ENCODE data around the gene TMEM198. TPM values are rescaled to one million over a fixed set of nuclear protein-coding genes. Genes with fewer than 3 reads are reported as not detected.

TMEM198 gene
- total and polyA plus RNA-seq, 9 of the 15 experiments (the other 6 are each of a cell fraction or from before 2014, with no cell fraction given) = 0.03 to 3.8 (median 1.0) TPM

DNA sequence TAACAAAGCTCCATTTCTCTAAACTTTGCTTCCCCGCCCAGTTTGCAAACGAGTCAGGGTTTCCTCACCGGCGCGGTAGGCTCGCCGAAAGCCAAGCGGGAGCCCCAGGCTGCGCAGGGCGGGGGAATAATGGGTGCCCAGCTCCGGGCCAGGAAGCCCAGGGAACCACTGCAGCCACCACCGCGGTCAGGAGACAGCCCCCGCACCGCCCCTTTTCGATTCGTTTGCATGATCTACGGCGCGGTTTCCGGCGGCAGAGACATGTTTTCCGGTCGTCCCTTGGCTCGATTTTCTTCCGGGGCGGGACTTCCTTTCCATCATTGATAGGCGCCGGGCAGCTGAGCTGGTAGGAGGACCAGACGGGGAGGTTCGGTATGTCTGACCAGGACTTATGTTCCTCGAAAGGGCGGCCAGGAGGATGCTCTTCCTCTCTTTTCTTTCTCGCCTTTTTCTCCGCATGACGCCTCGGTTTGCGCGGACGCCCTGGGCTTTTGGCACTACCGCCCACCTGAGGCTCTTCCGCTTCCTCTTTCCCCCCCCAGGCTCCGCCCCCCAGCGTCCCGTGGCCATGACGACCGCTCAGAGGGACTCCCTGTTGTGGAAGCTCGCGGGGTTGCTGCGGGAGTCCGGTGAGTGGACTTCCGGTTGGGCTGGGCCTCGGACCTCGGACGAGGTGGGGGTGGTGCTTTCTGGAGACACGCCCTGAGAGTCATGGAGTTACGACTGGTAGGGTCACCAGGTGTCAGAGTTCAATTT, 53.9 kb downstream of the TMEM198 start, which contains the start of gene STK11IP (continued):
- TF ChIP-seq, protein P1, sequence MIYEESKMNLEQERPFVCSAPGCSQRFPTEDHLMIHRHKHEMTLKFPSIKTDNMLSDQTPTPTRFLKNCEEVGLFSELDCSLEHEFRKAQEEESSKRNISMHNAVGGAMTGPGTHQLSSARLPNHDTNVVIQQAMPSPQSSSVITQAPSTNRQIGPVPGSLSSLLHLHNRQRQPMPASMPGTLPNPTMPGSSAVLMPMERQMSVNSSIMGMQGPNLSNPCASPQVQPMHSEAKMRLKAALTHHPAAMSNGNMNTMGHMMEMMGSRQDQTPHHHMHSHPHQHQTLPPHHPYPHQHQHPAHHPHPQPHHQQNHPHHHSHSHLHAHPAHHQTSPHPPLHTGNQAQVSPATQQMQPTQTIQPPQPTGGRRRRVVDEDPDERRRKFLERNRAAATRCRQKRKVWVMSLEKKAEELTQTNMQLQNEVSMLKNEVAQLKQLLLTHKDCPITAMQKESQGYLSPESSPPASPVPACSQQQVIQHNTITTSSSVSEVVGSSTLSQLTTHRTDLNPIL (CRISPR knock-in tag; IDR thresholded peaks at IDR 0.05) = no peak
- TF ChIP-seq MAFG (tag; conservative IDR thresholded peaks at IDR 0.05) (no peak), CCNT2 (IDR thresholded peaks at IDR 0.05; ENCODE audit: borderline replicate concordance, extremely low read depth, insufficient read length, low read depth, low read length) (no peak), CBFA2T3 (IDR thresholded peaks at IDR 0.05) (no peak), ZNF146 (CRISPR knock-in tag; IDR thresholded peaks at IDR 0.05; ENCODE audit: unreplicated experiment) (no peak), KLF16 (IDR thresholded peaks at IDR 0.05) (no peak), ZNF444 (CRISPR knock-in tag; IDR thresholded peaks at IDR 0.05) (no peak), ETS2 (tag; IDR thresholded peaks at IDR 0.05; ENCODE audit: borderline replicate concordance, poor library complexity, severe bottlenecking) (no peak), SMARCA4 (IDR thresholded peaks at IDR 0.05) (no peak)
- TF ChIP-seq, protein P2, sequence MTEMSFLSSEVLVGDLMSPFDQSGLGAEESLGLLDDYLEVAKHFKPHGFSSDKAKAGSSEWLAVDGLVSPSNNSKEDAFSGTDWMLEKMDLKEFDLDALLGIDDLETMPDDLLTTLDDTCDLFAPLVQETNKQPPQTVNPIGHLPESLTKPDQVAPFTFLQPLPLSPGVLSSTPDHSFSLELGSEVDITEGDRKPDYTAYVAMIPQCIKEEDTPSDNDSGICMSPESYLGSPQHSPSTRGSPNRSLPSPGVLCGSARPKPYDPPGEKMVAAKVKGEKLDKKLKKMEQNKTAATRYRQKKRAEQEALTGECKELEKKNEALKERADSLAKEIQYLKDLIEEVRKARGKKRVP (CRISPR knock-in tag; IDR thresholded peaks at IDR 0.05) = no peak
- TF ChIP-seq, protein P3, sequence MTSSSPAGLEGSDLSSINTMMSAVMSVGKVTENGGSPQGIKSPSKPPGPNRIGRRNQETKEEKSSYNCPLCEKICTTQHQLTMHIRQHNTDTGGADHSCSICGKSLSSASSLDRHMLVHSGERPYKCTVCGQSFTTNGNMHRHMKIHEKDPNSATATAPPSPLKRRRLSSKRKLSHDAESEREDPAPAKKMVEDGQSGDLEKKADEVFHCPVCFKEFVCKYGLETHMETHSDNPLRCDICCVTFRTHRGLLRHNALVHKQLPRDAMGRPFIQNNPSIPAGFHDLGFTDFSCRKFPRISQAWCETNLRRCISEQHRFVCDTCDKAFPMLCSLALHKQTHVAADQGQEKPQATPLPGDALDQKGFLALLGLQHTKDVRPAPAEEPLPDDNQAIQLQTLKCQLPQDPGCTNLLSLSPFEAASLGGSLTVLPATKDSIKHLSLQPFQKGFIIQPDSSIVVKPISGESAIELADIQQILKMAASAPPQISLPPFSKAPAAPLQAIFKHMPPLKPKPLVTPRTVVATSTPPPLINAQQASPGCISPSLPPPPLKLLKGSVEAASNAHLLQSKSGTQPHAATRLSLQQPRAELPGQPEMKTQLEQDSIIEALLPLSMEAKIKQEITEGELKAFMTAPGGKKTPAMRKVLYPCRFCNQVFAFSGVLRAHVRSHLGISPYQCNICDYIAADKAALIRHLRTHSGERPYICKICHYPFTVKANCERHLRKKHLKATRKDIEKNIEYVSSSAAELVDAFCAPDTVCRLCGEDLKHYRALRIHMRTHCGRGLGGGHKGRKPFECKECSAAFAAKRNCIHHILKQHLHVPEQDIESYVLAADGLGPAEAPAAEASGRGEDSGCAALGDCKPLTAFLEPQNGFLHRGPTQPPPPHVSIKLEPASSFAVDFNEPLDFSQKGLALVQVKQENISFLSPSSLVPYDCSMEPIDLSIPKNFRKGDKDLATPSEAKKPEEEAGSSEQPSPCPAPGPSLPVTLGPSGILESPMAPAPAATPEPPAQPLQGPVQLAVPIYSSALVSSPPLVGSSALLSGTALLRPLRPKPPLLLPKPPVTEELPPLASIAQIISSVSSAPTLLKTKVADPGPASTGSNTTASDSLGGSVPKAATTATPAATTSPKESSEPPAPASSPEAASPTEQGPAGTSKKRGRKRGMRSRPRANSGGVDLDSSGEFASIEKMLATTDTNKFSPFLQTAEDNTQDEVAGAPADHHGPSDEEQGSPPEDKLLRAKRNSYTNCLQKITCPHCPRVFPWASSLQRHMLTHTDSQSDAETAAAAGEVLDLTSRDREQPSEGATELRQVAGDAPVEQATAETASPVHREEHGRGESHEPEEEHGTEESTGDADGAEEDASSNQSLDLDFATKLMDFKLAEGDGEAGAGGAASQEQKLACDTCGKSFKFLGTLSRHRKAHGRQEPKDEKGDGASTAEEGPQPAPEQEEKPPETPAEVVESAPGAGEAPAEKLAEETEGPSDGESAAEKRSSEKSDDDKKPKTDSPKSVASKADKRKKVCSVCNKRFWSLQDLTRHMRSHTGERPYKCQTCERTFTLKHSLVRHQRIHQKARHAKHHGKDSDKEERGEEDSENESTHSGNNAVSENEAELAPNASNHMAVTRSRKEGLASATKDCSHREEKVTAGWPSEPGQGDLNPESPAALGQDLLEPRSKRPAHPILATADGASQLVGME (CRISPR knock-in tag; IDR thresholded peaks at IDR 0.05) = no peak
- TF ChIP-seq, protein P4, sequence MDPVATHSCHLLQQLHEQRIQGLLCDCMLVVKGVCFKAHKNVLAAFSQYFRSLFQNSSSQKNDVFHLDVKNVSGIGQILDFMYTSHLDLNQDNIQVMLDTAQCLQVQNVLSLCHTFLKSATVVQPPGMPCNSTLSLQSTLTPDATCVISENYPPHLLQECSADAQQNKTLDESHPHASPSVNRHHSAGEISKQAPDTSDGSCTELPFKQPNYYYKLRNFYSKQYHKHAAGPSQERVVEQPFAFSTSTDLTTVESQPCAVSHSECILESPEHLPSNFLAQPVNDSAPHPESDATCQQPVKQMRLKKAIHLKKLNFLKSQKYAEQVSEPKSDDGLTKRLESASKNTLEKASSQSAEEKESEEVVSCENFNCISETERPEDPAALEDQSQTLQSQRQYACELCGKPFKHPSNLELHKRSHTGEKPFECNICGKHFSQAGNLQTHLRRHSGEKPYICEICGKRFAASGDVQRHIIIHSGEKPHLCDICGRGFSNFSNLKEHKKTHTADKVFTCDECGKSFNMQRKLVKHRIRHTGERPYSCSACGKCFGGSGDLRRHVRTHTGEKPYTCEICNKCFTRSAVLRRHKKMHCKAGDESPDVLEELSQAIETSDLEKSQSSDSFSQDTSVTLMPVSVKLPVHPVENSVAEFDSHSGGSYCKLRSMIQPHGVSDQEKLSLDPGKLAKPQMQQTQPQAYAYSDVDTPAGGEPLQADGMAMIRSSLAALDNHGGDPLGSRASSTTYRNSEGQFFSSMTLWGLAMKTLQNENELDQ (CRISPR knock-in tag; IDR thresholded peaks at IDR 0.05; ENCODE audit: borderline replicate concordance) = no peak
- TF ChIP-seq, protein P5, sequence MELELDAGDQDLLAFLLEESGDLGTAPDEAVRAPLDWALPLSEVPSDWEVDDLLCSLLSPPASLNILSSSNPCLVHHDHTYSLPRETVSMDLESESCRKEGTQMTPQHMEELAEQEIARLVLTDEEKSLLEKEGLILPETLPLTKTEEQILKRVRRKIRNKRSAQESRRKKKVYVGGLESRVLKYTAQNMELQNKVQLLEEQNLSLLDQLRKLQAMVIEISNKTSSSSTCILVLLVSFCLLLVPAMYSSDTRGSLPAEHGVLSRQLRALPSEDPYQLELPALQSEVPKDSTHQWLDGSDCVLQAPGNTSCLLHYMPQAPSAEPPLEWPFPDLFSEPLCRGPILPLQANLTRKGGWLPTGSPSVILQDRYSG (tag; conservative IDR thresholded peaks at IDR 0.05; ENCODE audit: low read depth) = no peak
- TF ChIP-seq, protein P6, sequence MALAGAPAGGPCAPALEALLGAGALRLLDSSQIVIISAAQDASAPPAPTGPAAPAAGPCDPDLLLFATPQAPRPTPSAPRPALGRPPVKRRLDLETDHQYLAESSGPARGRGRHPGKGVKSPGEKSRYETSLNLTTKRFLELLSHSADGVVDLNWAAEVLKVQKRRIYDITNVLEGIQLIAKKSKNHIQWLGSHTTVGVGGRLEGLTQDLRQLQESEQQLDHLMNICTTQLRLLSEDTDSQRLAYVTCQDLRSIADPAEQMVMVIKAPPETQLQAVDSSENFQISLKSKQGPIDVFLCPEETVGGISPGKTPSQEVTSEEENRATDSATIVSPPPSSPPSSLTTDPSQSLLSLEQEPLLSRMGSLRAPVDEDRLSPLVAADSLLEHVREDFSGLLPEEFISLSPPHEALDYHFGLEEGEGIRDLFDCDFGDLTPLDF (CRISPR knock-in tag; IDR thresholded peaks at IDR 0.05) = no peak

Data from K562 (cell line).